Measurements from ENCODE around the gene ADGRE1. TPM values are rescaled to one million over a fixed set of nuclear protein-coding genes. Genes with fewer than 3 reads are reported as not detected.
"Not testable (repeated sequence)": the region's sequence is repeated elsewhere in the genome, so short reads cannot be mapped to it uniquely, and the experiment has no call there.

The ADGRE1 gene
- total and polyA plus RNA-seq, 2 of the 4 experiments (the other 2 are of a cell fraction), result not detected

GRCh38 chr19:6868351-6868750, 19.0 kb upstream of the ADGRE1 start:
- dilution Hi-C loops (cut with HindIII; ENCODE audit: low sequenced_read_pairs, unreplicated experiment) (no loop called here), in situ Hi-C loops (cut with MboI; ENCODE audit: low sequenced_read_pairs) (loop anchor here (10.0 to 25.0 kb wide), 2 partner anchors 134 to 731 kb away; partner anchors contain the start of genes ACSBG2, GPR108 and TRIP10), intact Hi-C loops (cut with micrococcal nuclease) (no loop called here)
- H2AFZ ChIP-seq (replicated peaks; ENCODE audit: low read length, poor library complexity), result no peak overlapping the region
- no peak overlapping the region for H4K8ac ChIP-seq (ENCODE audit: low read depth in 2 of 2, low read length in 2 of 2)
- H2AK5ac ChIP-seq (ENCODE audit: low read depth, low read length), result no peak overlapping the region
- H3K18ac ChIP-seq (ENCODE audit: low read depth, low read length), result no peak overlapping the region
- no TSS peak for BruUV-seq (replicated peaks)
- H2BK20ac ChIP-seq (ENCODE audit: low read depth, low read length), result no peak overlapping the region
- no peak overlapping the region for H3K4me3 ChIP-seq (ENCODE audit: insufficient read depth, low read depth, low read length)
- H3K79me1 ChIP-seq (ENCODE audit: low read depth in 1 of 2, low read length in 2 of 2), result no peaks in the 10 kb centered on the region
- no peak overlapping the region for H4K5ac ChIP-seq (ENCODE audit: low read depth, low read length)
- H3K27ac ChIP-seq (ENCODE audit: insufficient read depth, low read length), result no peak overlapping the region
- no peak overlapping the region for H3K4me2 ChIP-seq (ENCODE audit: low read depth, low read length)
- H3K9ac ChIP-seq (ENCODE audit: low read depth, low read length), result no peak overlapping the region
- H4K20me1 ChIP-seq (ENCODE audit: insufficient read depth, low read length), result no peaks in the 10 kb centered on the region
- no peaks in the 10 kb centered on the region for H3K27me3 ChIP-seq (ENCODE audit: control insufficient read depth, insufficient read depth, low read length)
- H3K56ac ChIP-seq (ENCODE audit: extremely low read depth, insufficient read depth, low read length), result no peak overlapping the region
- no peak for DNase-seq
- H3K36me3 ChIP-seq (ENCODE audit: control insufficient read depth, insufficient read depth, low read length), result no peaks in the 10 kb centered on the region
- no peaks in the 10 kb centered on the region for H3K4me1 ChIP-seq (ENCODE audit: control insufficient read depth, insufficient read depth, low read length)
- no peak for ATAC-seq (ENCODE audit: low read depth)
- H3K14ac ChIP-seq (replicated peaks; ENCODE audit: low read depth, low read length), result no peak overlapping the region
- no peak overlapping the region for H3K4ac ChIP-seq (ENCODE audit: low read depth, low read length)
- TF ChIP-seq CTCF (conservative IDR thresholded peaks at IDR 0.05; ENCODE audit: low read depth, low read length) (no peak), SMC3 (IDR thresholded peaks at IDR 0.05; ENCODE audit: low read depth, low read length) (no peak)
- ChIA-PET CTCF (interaction anchor here (0.6 kb wide), 1 partner anchor 15 kb away, joined by 4 read pairs; no protein-coding TSS in a partner anchor), POLR2A (ENCODE audit: unreplicated experiment) (no interaction called here)
- no peak overlapping the region for H3K23ac ChIP-seq (ENCODE audit: low read depth, low read length)
- H3K9me1 ChIP-seq (ENCODE audit: insufficient read depth, low read length), result no peaks in the 10 kb centered on the region
- no peak overlapping the region for H2BK15ac ChIP-seq (ENCODE audit: low read depth, low read length)
- H3K9me3 ChIP-seq (ENCODE audit: control insufficient read depth, insufficient read depth, low read length), result no peaks in the 10 kb centered on the region
- H2BK5ac ChIP-seq (ENCODE audit: low read depth, low read length, poor library complexity, severe bottlenecking), result no peak overlapping the region
- WGBS, 2 experiments (ENCODE audit: extremely low coverage in 2 of 2, insufficient read length in 1 of 2), result 0% methylated on average over 1 of the region's 4 CpGs; no CpG with 5 or more reads in 1 of the 2 experiments
- H2AK9ac ChIP-seq (replicated peaks; ENCODE audit: low read depth, low read length, poor library complexity), result no peak overlapping the region
- no peak overlapping the region for H4K91ac ChIP-seq (ENCODE audit: insufficient read depth, low read depth, low read length)
- no peak overlapping the region for H2BK120ac ChIP-seq (ENCODE audit: low read depth, low read length)

GRCh38 chr19:6869151-6869882, 18.1 kb upstream of the ADGRE1 start:
- dilution Hi-C loops (cut with HindIII; ENCODE audit: low sequenced_read_pairs, unreplicated experiment); H4K20me1 ChIP-seq (ENCODE audit: insufficient read depth, low read length); BruUV-seq (replicated peaks); H3K36me3 ChIP-seq (ENCODE audit: control insufficient read depth, insufficient read depth, low read length); H2AK9ac ChIP-seq (replicated peaks; ENCODE audit: low read depth, low read length, poor library complexity); H2BK15ac ChIP-seq (ENCODE audit: low read depth, low read length); H3K18ac ChIP-seq (ENCODE audit: low read depth, low read length); H3K79me1 ChIP-seq (ENCODE audit: low read depth in 1 of 2, low read length in 2 of 2); ATAC-seq (ENCODE audit: low read depth); H4K91ac ChIP-seq (ENCODE audit: insufficient read depth, low read depth, low read length); intact Hi-C loops (cut with micrococcal nuclease); H3K14ac ChIP-seq (replicated peaks; ENCODE audit: low read depth, low read length); H2BK5ac ChIP-seq (ENCODE audit: low read depth, low read length, poor library complexity, severe bottlenecking); H3K4me3 ChIP-seq (ENCODE audit: insufficient read depth, low read depth, low read length); H3K4me2 ChIP-seq (ENCODE audit: low read depth, low read length); H4K5ac ChIP-seq (ENCODE audit: low read depth, low read length); H3K4me1 ChIP-seq (ENCODE audit: control insufficient read depth, insufficient read depth, low read length); H3K27me3 ChIP-seq (ENCODE audit: control insufficient read depth, insufficient read depth, low read length); H3K23ac ChIP-seq (ENCODE audit: low read depth, low read length); POLR2A ChIA-PET (ENCODE audit: unreplicated experiment); H2AFZ ChIP-seq (replicated peaks; ENCODE audit: low read length, poor library complexity); H3K56ac ChIP-seq (ENCODE audit: extremely low read depth, insufficient read depth, low read length); H3K9me1 ChIP-seq (ENCODE audit: insufficient read depth, low read length); H2AK5ac ChIP-seq (ENCODE audit: low read depth, low read length); H3K9me3 ChIP-seq (ENCODE audit: control insufficient read depth, insufficient read depth, low read length); H2BK20ac ChIP-seq (ENCODE audit: low read depth, low read length); H3K4ac ChIP-seq (ENCODE audit: low read depth, low read length); H2BK120ac ChIP-seq (ENCODE audit: low read depth, low read length); H4K8ac ChIP-seq (ENCODE audit: low read depth in 2 of 2, low read length in 2 of 2); H3K27ac ChIP-seq (ENCODE audit: insufficient read depth, low read length); H3K9ac ChIP-seq (ENCODE audit: low read depth, low read length); DNase-seq: not testable (repeated sequence)
- in situ Hi-C loops (cut with MboI; ENCODE audit: low sequenced_read_pairs), result loop anchor here (10.0 to 25.0 kb wide), 2 partner anchors 135 to 732 kb away; partner anchors contain the start of genes ACSBG2, GPR108 and TRIP10
- no CpG with 5 or more reads among the region's 22 CpGs for WGBS, 2 experiments (ENCODE audit: extremely low coverage in 2 of 2, insufficient read length in 1 of 2)
- CTCF ChIA-PET, result interaction anchor here (0.6 kb wide), 1 partner anchor 56 kb away, joined by 3 read pairs; no protein-coding TSS in a partner anchor
